DMS153 (cell line): Measurements from ENCODE around the gene PTS.

Experiments used
- DNase-seq: peaks from one replicate; lab custom pipeline; 2025; lab: John Stamatoyannopoulos, UW

The PTS gene

GRCh38 chr11:112265659-112266409, 39.6 kb downstream of the PTS start:
- DNase-seq: no peak

- no peak for DNase-seq
Observed at GRCh38 chr11:112266410-112266778, 40.2 kb downstream of the PTS start.

- no peak for DNase-seq
Observed at GRCh38 chr11:112267188-112267591, 41.0 kb downstream of the PTS start.

DNA sequence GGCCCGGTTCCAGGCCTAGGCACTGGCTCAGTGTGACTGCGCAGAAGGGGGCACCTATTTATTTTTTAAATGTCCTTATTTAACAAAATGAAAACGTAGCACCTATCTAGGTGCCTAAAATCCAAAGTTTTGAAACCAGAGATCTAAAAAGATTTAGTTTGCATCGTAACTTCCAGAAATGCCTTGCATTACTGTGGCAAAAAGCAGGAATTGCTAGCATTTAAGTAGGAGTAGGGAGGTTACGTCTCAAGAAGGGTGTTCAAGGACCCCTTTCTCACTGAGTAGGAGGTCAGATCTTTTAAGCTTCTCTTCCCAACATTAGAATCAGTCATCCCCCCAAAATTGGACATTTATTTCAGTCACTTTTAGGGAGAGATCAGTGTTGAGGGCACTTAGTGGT, 42.2 kb downstream of the PTS start:
- no peak for DNase-seq

GRCh38 chr11:112269139-112269538, 42.9 kb downstream of the PTS start:
- DNase-seq: no peak

- peak; percentile 32 for DNase-seq
Observed at GRCh38 chr11:112270551-112271180, 44.4 kb downstream of the PTS start.

DNA sequence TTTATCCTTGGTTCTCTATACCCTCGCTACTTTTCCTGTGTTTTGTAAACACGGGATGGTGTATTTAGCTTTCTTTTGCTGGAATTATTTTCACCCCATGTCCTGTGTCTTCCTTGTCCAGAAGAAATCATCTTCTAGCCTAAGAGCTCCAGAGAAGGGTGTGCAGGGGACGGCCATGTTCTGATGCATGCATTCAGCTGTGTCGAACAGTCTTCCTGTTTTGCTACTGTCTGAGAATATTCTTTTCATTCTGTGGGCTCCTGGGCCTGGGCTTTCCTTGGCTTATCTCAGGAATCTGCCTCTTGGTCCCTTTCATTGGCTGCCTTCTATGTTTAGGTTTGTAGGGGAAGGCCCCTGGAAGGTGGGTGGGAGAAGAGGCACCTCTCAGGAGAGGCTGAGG, 45.0 kb downstream of the PTS start:
- DNase-seq: no peak

DNA sequence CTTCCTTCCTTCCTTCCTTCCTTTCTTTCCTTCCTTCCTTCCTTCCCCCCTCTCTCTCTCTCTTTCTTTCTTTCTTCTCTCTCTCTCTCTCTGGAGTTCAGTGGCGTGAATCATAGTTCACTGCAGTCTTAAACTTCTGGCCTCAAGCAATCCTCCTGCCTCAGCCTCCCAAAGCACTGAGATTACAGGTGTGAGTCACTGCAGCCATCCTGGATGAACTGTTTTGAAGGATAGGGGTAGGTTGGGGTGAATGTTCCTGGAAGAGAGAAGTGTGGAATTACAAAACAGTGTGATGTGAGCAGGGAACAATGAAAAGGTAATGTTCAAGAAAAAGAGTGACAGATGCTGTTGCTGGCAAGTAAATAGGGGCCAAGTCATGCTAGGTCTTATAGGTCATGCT, 46.8 kb downstream of the PTS start:
- no peak for DNase-seq

DNA sequence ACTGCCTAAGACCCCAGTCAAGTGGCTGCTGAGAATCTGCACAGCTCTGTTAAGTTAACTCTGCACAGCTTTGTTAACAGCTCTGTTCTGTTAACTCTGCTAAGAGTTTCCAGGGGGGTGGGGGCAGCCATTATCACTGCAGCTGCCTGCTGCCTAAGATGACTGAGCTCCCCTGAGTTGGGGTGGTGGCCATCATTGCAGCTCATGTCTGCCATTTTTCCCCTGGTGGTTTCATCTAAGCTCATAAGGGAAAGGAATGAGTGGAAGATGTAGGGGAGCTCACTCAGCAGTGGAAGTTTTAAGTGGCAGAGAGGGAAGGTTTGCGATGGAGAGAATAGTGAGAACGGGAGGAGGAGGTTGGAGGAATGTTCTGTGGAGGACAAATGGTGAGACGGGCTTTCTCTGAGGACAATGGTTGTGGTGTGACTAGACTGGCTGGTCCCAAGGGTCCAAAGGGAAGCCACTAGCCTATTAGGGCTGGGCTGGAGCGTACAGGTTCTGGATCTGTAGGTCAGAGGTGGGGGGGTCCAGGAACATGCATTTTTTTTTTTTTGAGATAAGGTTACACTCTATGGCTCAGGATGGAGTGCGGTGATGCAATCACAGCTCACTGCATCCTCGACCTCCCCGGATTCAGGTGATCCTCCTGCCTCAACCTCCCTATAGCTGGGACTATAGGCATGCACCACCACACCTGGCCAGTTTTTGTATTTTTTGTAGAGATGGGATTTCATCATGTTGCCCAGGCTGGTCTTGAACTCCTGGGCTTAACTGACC, 48.0 kb downstream of the PTS start:
- no peak for DNase-seq

GRCh38 chr11:112277029-112277428, 50.8 kb downstream of the PTS start:
- DNase-seq: no peak

DNA sequence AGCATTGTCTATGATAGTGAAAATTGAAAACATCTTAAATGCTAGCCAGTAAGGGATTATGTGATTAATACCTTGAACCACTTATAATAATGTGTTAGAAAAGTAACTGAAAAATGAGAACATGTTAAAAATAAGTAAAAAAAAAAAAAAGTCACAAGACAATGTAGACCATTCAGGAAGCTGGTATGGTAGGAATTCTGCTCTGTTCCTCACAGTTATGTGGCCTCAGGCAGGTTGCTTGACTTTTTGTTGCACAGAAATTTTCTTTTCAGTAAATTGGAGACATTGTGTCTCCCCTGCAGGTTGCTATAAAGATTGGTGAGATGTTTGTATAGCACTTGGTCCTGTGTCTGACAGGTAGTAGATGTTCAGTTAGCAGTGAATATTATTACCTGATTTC, 51.7 kb downstream of the PTS start:
- DNase-seq: no peak

DNA sequence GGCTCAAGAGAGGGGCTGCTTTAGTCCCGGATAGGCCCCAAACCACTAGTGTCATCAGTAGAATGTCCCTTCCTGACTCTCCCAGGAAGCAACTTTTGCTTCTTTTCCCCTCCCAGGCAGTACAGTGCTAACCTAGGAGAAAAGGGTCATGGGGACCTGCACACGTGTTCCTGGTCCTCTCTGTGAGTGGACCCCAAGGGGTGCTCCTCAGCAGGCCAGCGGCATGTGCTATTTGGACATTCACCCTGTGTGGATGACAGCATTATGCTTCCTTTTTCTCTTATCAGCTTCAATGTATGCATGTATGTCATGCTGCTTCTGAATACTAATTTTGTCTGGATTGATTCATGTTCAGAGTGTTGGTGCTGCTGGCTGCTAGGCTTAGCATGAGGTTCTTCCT, 52.6 kb downstream of the PTS start:
- no peak for DNase-seq

GRCh38 chr11:112279901-112280267, 53.7 kb downstream of the PTS start:
- no peak for DNase-seq

DNA sequence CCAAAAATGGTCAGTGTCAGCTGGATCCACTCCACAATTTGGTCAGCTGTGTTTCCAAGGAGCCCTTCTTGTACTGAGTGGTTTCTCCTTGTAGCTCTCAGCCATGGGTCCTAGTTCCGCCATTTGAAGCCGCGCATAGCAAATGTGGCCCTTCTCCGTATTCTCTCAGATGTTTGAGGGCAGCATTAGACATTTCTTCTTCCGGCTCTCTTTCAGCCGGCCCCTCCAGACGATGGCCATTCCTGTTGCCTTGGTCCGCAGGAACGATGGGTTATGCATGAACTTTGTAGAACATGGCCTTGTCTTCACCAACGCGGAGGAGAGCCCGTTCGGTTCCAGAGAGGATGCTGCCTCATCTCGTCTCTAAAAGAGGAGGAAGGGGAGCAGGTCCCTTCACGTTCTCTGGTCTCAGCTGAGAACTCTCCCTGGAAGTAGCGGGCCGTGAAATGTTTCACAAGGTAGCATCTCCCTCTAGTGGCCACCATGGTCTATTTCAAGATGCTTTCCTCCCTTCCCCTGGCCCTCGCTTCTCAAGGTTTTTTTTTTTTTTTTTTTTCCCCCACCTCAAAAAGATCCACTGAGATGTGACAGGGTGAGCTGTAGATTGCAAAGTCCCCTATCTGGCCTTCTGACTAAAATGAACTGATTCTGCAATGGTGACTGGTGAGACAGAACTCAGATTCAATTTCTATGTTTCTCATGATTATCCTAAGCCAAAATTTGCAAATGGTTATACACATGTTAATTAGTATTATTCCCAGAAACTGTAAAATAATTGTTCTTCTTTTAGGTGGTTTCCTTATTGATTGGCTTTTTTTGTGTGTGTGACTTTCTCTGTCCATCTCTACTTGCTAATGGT, 54.3 kb downstream of the PTS start:
- peak; percentile 66 for DNase-seq

DNA sequence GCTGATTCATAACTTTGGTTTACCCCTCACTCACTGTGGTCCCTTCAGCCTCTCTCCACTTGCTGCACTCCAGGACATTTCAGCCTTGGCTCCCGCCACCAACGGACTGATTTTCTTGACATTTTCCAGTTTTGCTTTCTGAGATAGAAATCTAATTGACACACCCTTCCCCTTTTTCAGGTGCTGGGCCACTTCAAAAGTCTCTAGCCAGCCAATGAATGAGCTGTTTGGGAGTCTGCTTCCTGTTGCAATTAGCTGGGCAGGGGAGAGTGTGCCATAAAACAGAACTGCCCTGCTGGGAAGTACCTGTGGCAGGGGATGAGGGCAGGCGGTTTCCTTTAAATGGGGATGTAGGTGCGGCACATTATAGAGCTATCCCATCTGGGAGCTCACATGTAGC, 55.5 kb downstream of the PTS start:
- peak; percentile 12 for DNase-seq
